VCaP (cell line): ENCODE results near the gene CLCA4.
A peak's percentile ranks its signal among the peaks of the same experiment; 100 is the strongest.

Source experiments
- H3K27ac ChIP-seq: fragments of 450-650 bp; 2 replicates; pipeline ENCODE4 v1.5.1; 2017
- CTCF ChIP-seq: fragments of 450-650 bp; conservative IDR thresholded peaks from 2 replicates; pipeline ENCODE4 v1.5.1; 2017; ENCODE audit warnings: mild to moderate bottlenecking, moderate library complexity

CLCA4 gene

GRCh38 chr1:86537928-86538695 lies 8.8 kb upstream of the CLCA4 start:
- TF ChIP-seq CTCF = no peak

GRCh38 chr1:86538775-86539174 lies 8.1 kb upstream of the CLCA4 start:
- TF ChIP-seq CTCF = no peak
- H3K27ac ChIP-seq = no peak overlapping the region

More at GRCh38 chr1:86537928-86538695, 8.8 kb upstream of the CLCA4 start:
- H3K27ac ChIP-seq = no peak overlapping the region

GRCh38 chr1:86541859-86542258 lies 5.0 kb upstream of the CLCA4 start:
- H3K27ac ChIP-seq = no peak overlapping the region
- TF ChIP-seq CTCF = no peak

GRCh38 chr1:86542631-86543030 lies 4.2 kb upstream of the CLCA4 start:
- H3K27ac ChIP-seq = no peak overlapping the region
- no peak for TF ChIP-seq CTCF

- no peak for TF ChIP-seq CTCF
- H3K27ac ChIP-seq = peak overlapping the region; percentile 43
Observed at GRCh38 chr1:86548839-86549238, 2.0 kb downstream of the CLCA4 start.

- H3K27ac ChIP-seq = no peak overlapping the region
- no peak for TF ChIP-seq CTCF
Observed at GRCh38 chr1:86551305-86551704, 4.4 kb downstream of the CLCA4 start.

GRCh38 chr1:86552376-86552775 lies 5.5 kb downstream of the CLCA4 start:
- no peak overlapping the region for H3K27ac ChIP-seq
- no peak for TF ChIP-seq CTCF
